Lower leg skin (tissue), 4 donors: Measurements from ENCODE around the gene SLC39A13. TPM values are rescaled to one million over a fixed set of nuclear protein-coding genes. Genes with fewer than 3 reads are reported as not detected.

Experiments used
- DNase-seq, 2 donors: peaks; one replicate each; pipeline ENCODE4 v3.0.0-alpha.2; 2019; ENCODE audit warnings: low spot score in 2 of 2
- H3K4me3 ChIP-seq: fragments of 200-600 bp; sonication (generic); 2 replicates; pipeline ENCODE4 v1.5.1; 2017; ENCODE audit warnings: mild to moderate bottlenecking, low read depth; ENCODE audit not compliant: poor library complexity, severe bottlenecking
- POLR2A ChIP-seq, 2 donors: fragments of 450-650 bp; IDR thresholded peaks; one replicate each; pipeline ENCODE4 v1.6.1; 2016 to 2017; ENCODE audit warnings: antibody characterized with exemption in 2 of 2, mild to moderate bottlenecking in 1 of 2, moderate library complexity in 1 of 2
- WGBS, 2 donors: methylation state at CpG; one replicate each; pipeline ENCODE4 v1.1.5; 2018; 5-methylcytosine and 5-hydroxymethylcytosine counted together
- intact Hi-C: fragments of 100-400 bp; cut with DNase I; formaldehyde crosslinking; loops from one replicate; pipeline ENCODE4 v1.15.0; 2023; ENCODE audit warnings: low total_unique reads
- total RNA-seq, 4 donors: library from RNA; depleted of rRNA; stranded (reverse); fragments of >200 nt; gene quantifications; one replicate each; pipeline ENCODE4 v1.1.0, GENCODE V29; 2016
- TF ChIP-seq, protein P1 (sequence below), 3 donors: fragments of 450-650 bp; IDR thresholded peaks; one replicate each; pipeline ENCODE4 v1.5.1; 2016; ENCODE audit warnings: antibody characterized with exemption in 3 of 3, mild to moderate bottlenecking in 3 of 3, moderate library complexity in 2 of 3

Gene SLC39A13
- total RNA-seq, 4 donors from 2014 or later: 22.9 to 59.2 (median 46.4) TPM

DNA sequence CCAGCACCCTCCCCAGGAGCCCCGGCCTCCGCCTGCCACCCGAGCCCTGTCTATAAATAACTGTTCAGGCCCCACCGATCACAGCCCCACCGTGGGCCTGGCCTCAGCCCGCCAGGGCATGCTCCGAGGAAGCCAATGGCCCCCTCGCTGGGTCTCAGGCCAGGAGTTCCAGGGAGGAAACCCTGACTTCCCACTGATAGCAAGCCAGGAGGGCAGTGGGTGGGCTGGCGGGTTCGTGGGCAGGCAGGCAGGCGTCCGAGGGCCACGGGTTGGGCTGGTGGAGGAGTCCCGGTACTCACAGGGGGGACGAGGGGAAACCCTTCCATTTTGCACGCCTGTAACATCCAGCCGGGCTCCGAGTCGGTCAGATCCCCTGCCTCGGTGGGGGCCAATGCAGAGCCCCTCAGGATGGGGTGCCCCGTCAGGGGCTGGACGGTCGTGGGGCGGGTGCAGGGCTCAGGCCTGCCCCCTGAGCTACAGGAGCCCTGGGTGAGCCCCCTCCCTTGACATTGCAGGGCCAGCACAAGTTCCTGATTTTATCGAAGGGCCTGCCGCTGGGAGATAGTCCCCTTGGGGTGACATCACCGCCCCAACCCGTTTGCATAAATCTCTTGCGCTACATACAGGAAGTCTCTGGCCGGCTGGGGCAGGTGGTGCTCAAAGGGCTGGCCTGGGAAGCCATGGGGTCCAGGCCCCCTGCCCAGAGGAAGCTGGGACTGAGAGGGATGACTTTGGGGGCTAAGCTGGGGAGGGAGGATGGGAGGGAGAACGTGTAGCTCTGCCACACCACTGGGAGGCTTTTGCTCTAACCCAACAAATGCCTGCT is 30.2 kb upstream of the SLC39A13 start, which contains the start of gene SPI1:
Gene SPI1 (minus strand): TSS at position 538 of the 826 bp plus-strand sequence. CDS start 194 bp downstream, at position 344.
- H3K4me3 ChIP-seq: peak within 1 kb of the TSS; percentile 10
- WGBS, 2 donors: 75 to 84% methylated on average over 30 of the region's 31 CpGs
- intact Hi-C loops: no loop called here
- DNase-seq: peak in 1 of 2 donors; percentile 67
- TF ChIP-seq POLR2A (IDR thresholded peaks at IDR 0.05): no peak
- TF ChIP-seq, protein P1, sequence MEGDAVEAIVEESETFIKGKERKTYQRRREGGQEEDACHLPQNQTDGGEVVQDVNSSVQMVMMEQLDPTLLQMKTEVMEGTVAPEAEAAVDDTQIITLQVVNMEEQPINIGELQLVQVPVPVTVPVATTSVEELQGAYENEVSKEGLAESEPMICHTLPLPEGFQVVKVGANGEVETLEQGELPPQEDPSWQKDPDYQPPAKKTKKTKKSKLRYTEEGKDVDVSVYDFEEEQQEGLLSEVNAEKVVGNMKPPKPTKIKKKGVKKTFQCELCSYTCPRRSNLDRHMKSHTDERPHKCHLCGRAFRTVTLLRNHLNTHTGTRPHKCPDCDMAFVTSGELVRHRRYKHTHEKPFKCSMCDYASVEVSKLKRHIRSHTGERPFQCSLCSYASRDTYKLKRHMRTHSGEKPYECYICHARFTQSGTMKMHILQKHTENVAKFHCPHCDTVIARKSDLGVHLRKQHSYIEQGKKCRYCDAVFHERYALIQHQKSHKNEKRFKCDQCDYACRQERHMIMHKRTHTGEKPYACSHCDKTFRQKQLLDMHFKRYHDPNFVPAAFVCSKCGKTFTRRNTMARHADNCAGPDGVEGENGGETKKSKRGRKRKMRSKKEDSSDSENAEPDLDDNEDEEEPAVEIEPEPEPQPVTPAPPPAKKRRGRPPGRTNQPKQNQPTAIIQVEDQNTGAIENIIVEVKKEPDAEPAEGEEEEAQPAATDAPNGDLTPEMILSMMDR (IDR thresholded peaks at IDR 0.05): no peak

DNA sequence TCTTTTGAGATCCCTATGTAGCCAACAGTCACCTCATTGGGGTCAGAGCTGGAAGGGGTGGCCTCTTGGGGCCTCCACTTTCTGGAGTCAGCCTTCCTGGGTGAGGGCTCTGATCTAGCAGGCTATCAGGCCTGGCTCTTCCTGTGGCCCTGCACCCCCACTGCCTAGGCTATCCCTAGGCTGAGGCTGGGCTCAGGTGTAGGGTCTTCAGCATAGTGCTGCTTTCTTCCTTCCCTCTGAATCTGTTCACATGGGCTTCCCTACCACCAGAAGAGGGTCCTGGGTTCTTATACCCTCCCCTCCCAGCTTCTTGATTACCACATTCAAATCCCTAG is 29.6 kb upstream of the SLC39A13 start:
- TF ChIP-seq, protein P1 (IDR thresholded peaks at IDR 0.05): no peak
- no peak for TF ChIP-seq POLR2A (IDR thresholded peaks at IDR 0.05)
- H3K4me3 ChIP-seq: no peak overlapping the region
- no peak for DNase-seq
- intact Hi-C loops: no loop called here

DNA sequence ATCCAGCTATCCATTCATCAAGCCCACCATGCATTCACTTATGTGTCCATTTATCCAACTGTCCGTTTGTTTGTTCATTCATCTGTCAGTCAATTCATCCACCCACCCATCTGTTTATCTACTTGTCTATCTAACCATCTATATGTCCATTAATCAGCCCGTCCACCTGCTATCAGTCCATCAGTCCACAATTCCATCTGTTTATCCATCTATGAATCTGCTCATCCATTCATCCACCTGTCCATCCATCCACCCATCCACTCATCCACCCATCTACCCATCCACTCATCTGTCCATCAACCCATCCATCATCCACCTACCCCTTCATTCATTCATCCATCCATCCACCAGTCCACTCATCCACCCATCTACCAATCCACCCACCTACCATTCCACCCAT is 29.1 kb upstream of the SLC39A13 start:
- intact Hi-C loops: no loop called here
- 85 to 87% methylated on average over 2 of the region's 2 CpGs for WGBS, 2 donors
- DNase-seq: no peak
- TF ChIP-seq, protein P1 (IDR thresholded peaks at IDR 0.05): no peak
- no peak for TF ChIP-seq POLR2A (IDR thresholded peaks at IDR 0.05)
- H3K4me3 ChIP-seq: no peak overlapping the region

DNA sequence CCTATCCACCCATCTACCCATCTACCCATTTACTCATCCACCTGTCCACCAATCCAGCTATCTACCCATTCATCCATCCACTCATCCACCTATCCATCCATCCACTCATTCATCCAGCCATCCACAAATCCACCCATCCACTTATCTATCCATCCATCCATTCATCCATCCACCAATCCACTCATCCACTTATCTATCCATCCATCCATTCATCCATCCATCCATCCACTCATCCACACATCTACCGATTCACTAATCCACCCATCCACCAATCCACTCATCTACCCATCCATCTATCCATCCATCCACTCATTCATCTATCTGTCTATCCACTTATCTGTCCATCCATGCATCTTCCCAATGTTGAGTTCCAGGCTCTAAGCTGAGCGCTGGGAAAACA is 28.3 kb upstream of the SLC39A13 start:
- no peak overlapping the region for H3K4me3 ChIP-seq
- intact Hi-C loops: no loop called here
- no peak for DNase-seq
- 95 to 97% methylated on average over 2 of the region's 2 CpGs for WGBS, 2 donors
- no peak for TF ChIP-seq POLR2A (IDR thresholded peaks at IDR 0.05)
- TF ChIP-seq, protein P1 (IDR thresholded peaks at IDR 0.05): peak in 1 of 3 donors; percentile 24

DNA sequence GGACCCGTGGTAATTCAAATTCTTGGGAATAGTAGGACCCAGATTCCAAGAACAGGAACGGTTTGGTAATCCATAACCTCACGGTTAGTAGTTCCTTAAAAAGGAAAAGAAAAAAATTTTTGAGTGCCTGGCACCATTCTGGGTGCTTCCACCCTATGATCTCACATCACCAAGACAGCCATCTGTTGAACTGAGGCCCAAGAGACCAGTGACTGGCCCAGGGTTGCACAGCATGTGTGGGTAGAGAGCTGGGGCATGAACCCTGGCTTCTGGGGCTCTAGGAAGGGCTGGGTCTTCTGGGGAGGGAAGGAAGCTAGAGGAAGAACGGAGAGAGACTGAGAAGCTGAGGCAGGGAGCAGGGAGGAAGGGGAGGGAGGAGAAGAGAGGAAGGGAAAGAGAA is 25.3 kb upstream of the SLC39A13 start:
- 59 to 60% methylated on average over 4 of the region's 4 CpGs for WGBS, 2 donors
- no peak for DNase-seq
- intact Hi-C loops: no loop called here
- no peak overlapping the region for H3K4me3 ChIP-seq
- TF ChIP-seq, protein P1 (IDR thresholded peaks at IDR 0.05): no peak
- TF ChIP-seq POLR2A (IDR thresholded peaks at IDR 0.05): no peak
